Measurements from ENCODE around the gene MYL7.

The MYL7 gene

GRCh38 chr7:44120395-44120794, 20.7 kb downstream of the MYL7 start:
- ATAC-seq (replicated peaks) (no peak), DNase-seq (no peak)
- Mint-ChIP-seq H3K4me1 (peaks cover 28 to 60% of the 10 kb centered on the region in 2 donors), H3K9me3 (no peaks in the 10 kb centered on the region), H3K27me3 (no peaks in the 10 kb centered on the region), H3K4me3 (no peak overlapping the region), H3K36me3 (peaks cover 37 to 63% of the 10 kb centered on the region in 2 donors), H3K27ac (no peak overlapping the region)

GRCh38 chr7:44119829-44120380, 21.2 kb downstream of the MYL7 start:
- H3K4me1 Mint-ChIP-seq: peaks cover 28 to 60% of the 10 kb centered on the region in 2 donors
- DNase-seq (no peak), ATAC-seq (replicated peaks) (no peak)
- no peaks in the 10 kb centered on the region for H3K27me3 Mint-ChIP-seq
- H3K4me3 Mint-ChIP-seq: no peak overlapping the region
- peaks cover 37 to 67% of the 10 kb centered on the region in 2 donors for H3K36me3 Mint-ChIP-seq
- no peaks in the 10 kb centered on the region for H3K9me3 Mint-ChIP-seq
- no peak overlapping the region for H3K27ac Mint-ChIP-seq

- H3K36me3 Mint-ChIP-seq: peaks cover 51 to 85% of the 10 kb centered on the region in 2 donors
- no peak overlapping the region for H3K4me3 Mint-ChIP-seq
- ATAC-seq (replicated peaks) (no peak), DNase-seq (no peak)
- H3K27me3 Mint-ChIP-seq: no peaks in the 10 kb centered on the region
- H3K27ac Mint-ChIP-seq: no peak overlapping the region
- no peaks in the 10 kb centered on the region for H3K9me3 Mint-ChIP-seq
- peaks cover 25 to 61% of the 10 kb centered on the region in 2 donors for H3K4me1 Mint-ChIP-seq
Observed at GRCh38 chr7:44117801-44118429, 23.2 kb downstream of the MYL7 start.

- H3K4me3 Mint-ChIP-seq: no peak overlapping the region
- H3K27me3 Mint-ChIP-seq: no peaks in the 10 kb centered on the region
- H3K27ac Mint-ChIP-seq: peak overlapping the region; percentile 20
- H3K4me1 Mint-ChIP-seq: peaks cover 21 to 52% of the 10 kb centered on the region in 2 donors
- H3K36me3 Mint-ChIP-seq: peaks cover 60 to 86% of the 10 kb centered on the region in 2 donors
- no peak for DNase-seq
- H3K9me3 Mint-ChIP-seq: no peaks in the 10 kb centered on the region
- ATAC-seq (replicated peaks): no peak
Observed at GRCh38 chr7:44116789-44117666, 24.1 kb downstream of the MYL7 start.

GRCh38 chr7:44116087-44116788, 24.9 kb downstream of the MYL7 start:
- DNase-seq (no peak), ATAC-seq (replicated peaks) (no peak)
- Mint-ChIP-seq H3K27me3 (no peaks in the 10 kb centered on the region), H3K4me1 (peaks cover 17 to 46% of the 10 kb centered on the region in 2 donors), H3K27ac (no peak overlapping the region), H3K36me3 (peaks cover 64 to 87% of the 10 kb centered on the region in 2 donors), H3K4me3 (no peak overlapping the region), H3K9me3 (no peaks in the 10 kb centered on the region)

- ATAC-seq (replicated peaks) (no peak), DNase-seq (no peak)
- H3K36me3 Mint-ChIP-seq: peaks cover 53 to 73% of the 10 kb centered on the region in 2 donors
- H3K4me1 Mint-ChIP-seq: peaks cover 8 to 39% of the 10 kb centered on the region in 2 donors
- H3K9me3 Mint-ChIP-seq: no peaks in the 10 kb centered on the region
- H3K4me3 Mint-ChIP-seq: no peak overlapping the region
- H3K27ac Mint-ChIP-seq: no peak overlapping the region
- H3K27me3 Mint-ChIP-seq: no peaks in the 10 kb centered on the region
Observed at GRCh38 chr7:44114586-44115310, 26.4 kb downstream of the MYL7 start.

GRCh38 chr7:44113764-44114354, 27.3 kb downstream of the MYL7 start:
- H3K27me3 Mint-ChIP-seq: no peaks in the 10 kb centered on the region
- H3K9me3 Mint-ChIP-seq: no peaks in the 10 kb centered on the region
- peaks cover 48 to 65% of the 10 kb centered on the region in 2 donors for H3K36me3 Mint-ChIP-seq
- H3K27ac Mint-ChIP-seq: peak overlapping the region; percentile 56
- DNase-seq (no peak), ATAC-seq (replicated peaks) (no peak)
- H3K4me1 Mint-ChIP-seq: peaks cover 3 to 31% of the 10 kb centered on the region in 2 donors
- H3K4me3 Mint-ChIP-seq: no peak overlapping the region

- H3K27ac Mint-ChIP-seq: no peak overlapping the region
- no peak for DNase-seq
Observed at GRCh38 chr7:44112997-44113763, 28.0 kb downstream of the MYL7 start.

GRCh38 chr7:44112231-44112996, 28.7 kb downstream of the MYL7 start:
- peaks cover 40 to 61% of the 10 kb centered on the region in 2 donors for H3K36me3 Mint-ChIP-seq
- peak overlapping the region; percentile 44 for H3K27ac Mint-ChIP-seq
- DNase-seq (no peak), ATAC-seq (replicated peaks) (no peak)
- H3K9me3 Mint-ChIP-seq: no peaks in the 10 kb centered on the region
- H3K27me3 Mint-ChIP-seq: no peaks in the 10 kb centered on the region
- peaks cover 4 to 17% of the 10 kb centered on the region in 2 donors for H3K4me1 Mint-ChIP-seq
- H3K4me3 Mint-ChIP-seq: peak overlapping the region in 1 of 2 donors; percentile 19

More at GRCh38 chr7:44112997-44113763, 28.0 kb downstream of the MYL7 start:
- no peak for ATAC-seq (replicated peaks)
- H3K4me1 Mint-ChIP-seq: peaks cover 6 to 25% of the 10 kb centered on the region in 2 donors
- peaks cover 48 to 66% of the 10 kb centered on the region in 2 donors for H3K36me3 Mint-ChIP-seq
- H3K9me3 Mint-ChIP-seq: no peaks in the 10 kb centered on the region
- H3K4me3 Mint-ChIP-seq: no peak overlapping the region
- H3K27me3 Mint-ChIP-seq: no peaks in the 10 kb centered on the region

GRCh38 chr7:44111761-44112160, 29.4 kb downstream of the MYL7 start:
- DNase-seq: no peak
- Mint-ChIP-seq H3K27ac (peak overlapping the region; percentile 42), H3K4me3 (no peak overlapping the region), H3K4me1 (peaks cover 4 to 11% of the 10 kb centered on the region in 2 donors), H3K9me3 (no peaks in the 10 kb centered on the region), H3K27me3 (no peaks in the 10 kb centered on the region), H3K36me3 (peaks cover 35 to 54% of the 10 kb centered on the region in 2 donors)
- peak in 1 of 2 donors; percentile 16 for ATAC-seq (replicated peaks)

GRCh38 chr7:44110719-44111635, 30.2 kb downstream of the MYL7 start:
- Mint-ChIP-seq H3K27me3 (no peaks in the 10 kb centered on the region), H3K4me3 (no peak overlapping the region), H3K27ac (no peak overlapping the region), H3K9me3 (no peaks in the 10 kb centered on the region), H3K4me1 (peaks cover 8 to 10% of the 10 kb centered on the region in 2 donors), H3K36me3 (peaks cover 31 to 48% of the 10 kb centered on the region in 2 donors)
- DNase-seq (no peak), ATAC-seq (replicated peaks) (no peak)

Measured in stimulated activated naive B cell treated with anti-CD40 and anti-IgM and Interleukin-4, amounts not matched to agents 10 μg/mL and 1 μg/mL and 100 μg/mL, for 72 hours (primary cell).